ENCODE results near the gene KRTAP9-6. TPM values are rescaled to one million over a fixed set of nuclear protein-coding genes. Genes with fewer than 3 reads are reported as not detected.
"Not testable (repeated sequence)": the region's sequence is repeated elsewhere in the genome, so short reads cannot be mapped to it uniquely, and the experiment has no call there.

Gene KRTAP9-6
- total RNA-seq, 1 donor from 2014 or later: not detected

- not testable (repeated sequence) for DNase-seq (ENCODE audit: low spot score)
Measured at GRCh38 chr17:41271323-41271722, 6.1 kb downstream of the KRTAP9-6 start.

- no peak for DNase-seq (ENCODE audit: low spot score)
Measured at GRCh38 chr17:41271858-41272257, 6.7 kb downstream of the KRTAP9-6 start.

GRCh38 chr17:41275648-41276190 lies 10.5 kb downstream of the KRTAP9-6 start, which contains the start of gene KRTAP9-7:
Gene KRTAP9-7 (plus strand): TSS chr17:41275698. CDS start chr17:41275698, 0 bp downstream.
- DNase-seq (ENCODE audit: low spot score): not testable (repeated sequence)

- DNase-seq (ENCODE audit: low spot score): no peak
Measured at GRCh38 chr17:41278176-41278955, 13.2 kb downstream of the KRTAP9-6 start.

GRCh38 chr17:41284043-41284442 lies 18.9 kb downstream of the KRTAP9-6 start:
- no peak for DNase-seq (ENCODE audit: low spot score)

GRCh38 chr17:41284546-41284945 lies 19.4 kb downstream of the KRTAP9-6 start:
- DNase-seq (ENCODE audit: low spot score): no peak

- DNase-seq (ENCODE audit: low spot score): no peak
Measured at GRCh38 chr17:41287050-41287449, 21.9 kb downstream of the KRTAP9-6 start.

- no peak for DNase-seq (ENCODE audit: low spot score)
Measured at GRCh38 chr17:41294016-41294415, 28.8 kb downstream of the KRTAP9-6 start.

GRCh38 chr17:41296846-41297245 lies 31.7 kb downstream of the KRTAP9-6 start:
- DNase-seq (ENCODE audit: low spot score): peak; percentile 34

GRCh38 chr17:41298458-41299135 lies 33.4 kb downstream of the KRTAP9-6 start:
- no peak for DNase-seq (ENCODE audit: low spot score)

- DNase-seq (ENCODE audit: low spot score): peak; percentile 16
Measured at GRCh38 chr17:41301204-41301790, 36.1 kb downstream of the KRTAP9-6 start.

- no peak for DNase-seq (ENCODE audit: low spot score)
Measured at GRCh38 chr17:41301916-41302901, 37.0 kb downstream of the KRTAP9-6 start, which contains the start of gene KRTAP29-1. Gene KRTAP29-1 (minus strand): TSS chr17:41302851. CDS start chr17:41302851, 0 bp downstream.

GRCh38 chr17:41302981-41303380 lies 37.8 kb downstream of the KRTAP9-6 start:
- no peak for DNase-seq (ENCODE audit: low spot score)

- no peak for DNase-seq (ENCODE audit: low spot score)
Measured at GRCh38 chr17:41304091-41304490, 38.9 kb downstream of the KRTAP9-6 start.

GRCh38 chr17:41307647-41308046 lies 42.5 kb downstream of the KRTAP9-6 start:
- DNase-seq (ENCODE audit: low spot score): no peak

GRCh38 chr17:41308251-41308917 lies 43.2 kb downstream of the KRTAP9-6 start:
- no peak for DNase-seq (ENCODE audit: low spot score)

- DNase-seq (ENCODE audit: low spot score): no peak
Measured at GRCh38 chr17:41308918-41309359, 43.8 kb downstream of the KRTAP9-6 start, which contains the start of gene KRTAP16-1. Gene KRTAP16-1 (minus strand): TSS chr17:41309309. CDS start chr17:41309253, 56 bp downstream.

- DNase-seq (ENCODE audit: low spot score): no peak
Measured at GRCh38 chr17:41311111-41311510, 45.9 kb downstream of the KRTAP9-6 start.

GRCh38 chr17:41315204-41315794 lies 50.1 kb downstream of the KRTAP9-6 start, which contains the start of gene KRTAP17-1:
Gene KRTAP17-1 (minus strand): TSS chr17:41315710. CDS start chr17:41315650, 60 bp downstream.
- DNase-seq (ENCODE audit: low spot score): no peak

Measured in umbilical cord (tissue), 2 donors.